Karpas-422 (cell line): Measurements from ENCODE around the gene NME9. TPM values are rescaled to one million over a fixed set of nuclear protein-coding genes. Genes with fewer than 3 reads are reported as not detected.

Experiments
- DNase-seq: peaks from one replicate; pipeline ENCODE4 v3.0.0-alpha.2; 2015
- H2AFZ ChIP-seq: fragments of 200-600 bp; sonication (generic); 2 replicates; pipeline ENCODE4 v1.6.1; 2014; ENCODE audit warnings: antibody characterized with exemption, low read length, mixed read lengths
- H3K27ac ChIP-seq: fragments of 200-600 bp; sonication (generic); 2 replicates; pipeline ENCODE4 v1.5.1; 2014; ENCODE audit warnings: mild to moderate bottlenecking, low read length, moderate library complexity
- H3K27me3 ChIP-seq: fragments of 200-600 bp; sonication (generic); 2 replicates; pipeline ENCODE4 v1.6.1; 2014; ENCODE audit warnings: low read length, mixed read lengths
- H3K36me3 ChIP-seq: fragments of 200-600 bp; sonication (generic); 2 replicates; pipeline ENCODE4 v1.6.1; 2014; ENCODE audit warnings: low read length, mixed read lengths; ENCODE audit not compliant: insufficient read depth
- H3K4me1 ChIP-seq: fragments of 200-600 bp; sonication (generic); 2 replicates; pipeline ENCODE4 v1.6.1; 2014; ENCODE audit warnings: mild to moderate bottlenecking, low read length, mixed read lengths
- H3K4me2 ChIP-seq: fragments of 200-600 bp; sonication (generic); 2 replicates; pipeline ENCODE4 v1.6.1; 2014; ENCODE audit warnings: low read length, low read depth, mild to moderate bottlenecking; ENCODE audit not compliant: poor library complexity, severe bottlenecking
- H3K4me3 ChIP-seq: fragments of 200-600 bp; sonication (generic); 2 replicates; pipeline ENCODE4 v1.5.1; 2014; ENCODE audit warnings: mild to moderate bottlenecking, antibody characterized with exemption, low read length, mixed read lengths
- H3K79me2 ChIP-seq: fragments of 200-600 bp; sonication (generic); 2 replicates; pipeline ENCODE4 v1.6.1; 2014; ENCODE audit warnings: mild to moderate bottlenecking, low read length, mixed read lengths
- H3K9ac ChIP-seq: fragments of 200-600 bp; sonication (generic); 2 replicates; pipeline ENCODE4 v1.6.0; 2014; ENCODE audit warnings: low read length
- H3K9me2 ChIP-seq: fragments of 200-600 bp; sonication (generic), shearing (Covaris generic); replicated peaks from 2 replicates; pipeline ENCODE4 v1.6.0; 2014; ENCODE audit warnings: mild to moderate bottlenecking, low read length, moderate library complexity; ENCODE audit not compliant: insufficient read depth
- H3K9me3 ChIP-seq: fragments of 300-700, 200-600 bp; sonication (generic); 2 replicates; pipeline ENCODE4 v1.6.1; 2014; ENCODE audit warnings: low read length, mixed read lengths
- H4K20me1 ChIP-seq: fragments of 200-600 bp; sonication (generic); 2 replicates; pipeline ENCODE4 v1.6.1; 2014; ENCODE audit warnings: mild to moderate bottlenecking, antibody characterized with exemption, low read length, low read depth; ENCODE audit not compliant: insufficient read depth
- total RNA-seq: library from RNA; depleted of rRNA; stranded (reverse); fragments of >200 nt; shearing (Covaris generic); gene quantifications from 2 replicates; pipeline ENCODE4 v1.2.3, GENCODE V29; 2014; ENCODE audit warnings: low replicate concordance

Gene NME9
- total RNA-seq, 1 experiment from 2014 or later: not detected

GRCh38 chr3:138281561-138281960 is 48.1 kb downstream of the NME9 start:
- no peak overlapping the region for H3K4me3 ChIP-seq
- no peaks in the 10 kb centered on the region for H3K9me2 ChIP-seq
- H3K27ac ChIP-seq: no peak overlapping the region
- H4K20me1 ChIP-seq: no peaks in the 10 kb centered on the region
- H3K27me3 ChIP-seq: no peaks in the 10 kb centered on the region
- H3K9me3 ChIP-seq: no peaks in the 10 kb centered on the region
- peaks cover 4% of the 10 kb centered on the region; the same call in 1 of the 2 replicates for H3K36me3 ChIP-seq
- H3K4me1 ChIP-seq: no peaks in the 10 kb centered on the region
- DNase-seq: no peak
- no peaks in the 10 kb centered on the region for H3K79me2 ChIP-seq
- no peak overlapping the region for H3K4me2 ChIP-seq
- H3K9ac ChIP-seq: no peak overlapping the region
- H2AFZ ChIP-seq: no peak overlapping the region

- DNase-seq: no peak
- H2AFZ ChIP-seq: no peak overlapping the region
- H3K4me2 ChIP-seq: no peak overlapping the region
- no peak overlapping the region for H3K9ac ChIP-seq
- H3K27ac ChIP-seq: no peak overlapping the region
- no peaks in the 10 kb centered on the region for H3K79me2 ChIP-seq
- peaks cover 20% of the 10 kb centered on the region; the same call in 1 of the 2 replicates for H3K36me3 ChIP-seq
- no peaks in the 10 kb centered on the region for H3K9me2 ChIP-seq
- H3K4me3 ChIP-seq: no peak overlapping the region
- no peaks in the 10 kb centered on the region for H3K4me1 ChIP-seq
- no peaks in the 10 kb centered on the region for H3K9me3 ChIP-seq
- no peaks in the 10 kb centered on the region for H4K20me1 ChIP-seq
- no peaks in the 10 kb centered on the region for H3K27me3 ChIP-seq
These were observed 58.4 kb downstream of the NME9 start for GRCh38 chr3:138271189-138271794.

DNA sequence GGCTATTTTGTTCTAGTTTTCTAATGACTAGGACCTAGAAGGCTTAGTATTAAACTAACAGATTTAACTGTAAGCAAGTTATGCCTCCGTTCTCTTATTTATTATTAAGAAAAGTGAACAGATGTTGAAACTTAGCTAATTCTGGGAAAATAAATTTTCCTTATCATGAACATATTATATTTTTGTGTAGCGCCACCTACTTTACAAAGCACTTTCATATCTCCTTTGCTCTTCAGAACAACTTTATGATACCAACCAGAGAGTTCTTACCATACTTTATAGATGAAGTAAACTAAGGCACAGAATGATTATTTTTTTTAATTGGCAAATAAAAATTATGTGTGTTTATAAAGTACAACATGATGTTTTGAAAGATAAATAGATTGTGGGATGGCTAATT is 59.4 kb downstream of the NME9 start:
- no peaks in the 10 kb centered on the region for H3K79me2 ChIP-seq
- H3K4me2 ChIP-seq: no peak overlapping the region
- no peak overlapping the region for H3K4me3 ChIP-seq
- H3K9me3 ChIP-seq: no peaks in the 10 kb centered on the region
- H3K36me3 ChIP-seq: peaks cover 24% of the 10 kb centered on the region; the same call in 1 of the 2 replicates
- H3K27ac ChIP-seq: no peak overlapping the region
- no peaks in the 10 kb centered on the region for H4K20me1 ChIP-seq
- no peaks in the 10 kb centered on the region for H3K9me2 ChIP-seq
- H2AFZ ChIP-seq: no peak overlapping the region
- H3K9ac ChIP-seq: no peak overlapping the region
- no peaks in the 10 kb centered on the region for H3K4me1 ChIP-seq
- no peaks in the 10 kb centered on the region for H3K27me3 ChIP-seq
- no peak for DNase-seq

DNA sequence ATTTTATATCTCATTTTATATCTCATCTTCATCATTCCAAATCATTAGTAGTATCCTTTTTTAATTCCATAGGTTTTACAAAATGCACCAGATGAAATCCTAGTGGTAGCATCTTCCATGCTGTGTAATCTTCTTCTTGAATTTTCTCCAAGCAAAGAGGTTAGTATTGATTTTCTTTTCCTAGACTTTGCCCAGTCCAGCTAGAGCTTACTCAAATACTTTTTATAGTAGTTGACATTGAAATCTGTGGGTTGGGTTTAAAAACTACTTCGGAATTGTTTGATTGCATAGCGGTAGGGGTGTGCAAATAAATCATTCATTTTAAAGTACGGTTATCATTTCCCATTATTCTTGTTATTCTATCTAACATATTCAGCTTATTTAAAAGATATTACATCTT is 62.6 kb downstream of the NME9 start:
- H3K27ac ChIP-seq: no peak overlapping the region
- no peak overlapping the region for H2AFZ ChIP-seq
- no peaks in the 10 kb centered on the region for H3K9me3 ChIP-seq
- H3K27me3 ChIP-seq: no peaks in the 10 kb centered on the region
- no peak for DNase-seq
- H3K36me3 ChIP-seq: peaks cover 17% of the 10 kb centered on the region; the same call in 1 of the 2 replicates
- H3K9me2 ChIP-seq: no peaks in the 10 kb centered on the region
- H3K9ac ChIP-seq: no peak overlapping the region
- H3K79me2 ChIP-seq: no peaks in the 10 kb centered on the region
- H3K4me2 ChIP-seq: no peak overlapping the region
- H3K4me1 ChIP-seq: no peaks in the 10 kb centered on the region
- no peak overlapping the region for H3K4me3 ChIP-seq
- no peaks in the 10 kb centered on the region for H4K20me1 ChIP-seq

DNA sequence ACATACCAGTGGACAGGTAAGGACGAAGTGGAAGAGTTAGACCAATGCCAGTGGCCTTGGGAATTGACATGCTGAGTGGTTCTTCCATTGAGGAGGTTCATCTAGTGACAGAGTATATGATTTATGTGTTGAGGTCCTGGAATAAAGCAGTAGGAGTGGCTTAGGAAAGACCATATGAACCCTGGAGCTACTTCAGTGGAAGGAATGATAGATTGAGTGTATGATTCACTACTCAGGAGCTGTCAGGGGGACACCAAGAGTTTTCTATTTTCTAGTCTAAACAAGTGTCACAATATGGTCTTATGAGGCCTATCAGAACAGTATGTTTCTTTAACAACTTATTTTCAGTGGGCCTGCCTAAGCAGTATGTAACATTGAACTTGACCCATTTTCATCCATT is 63.9 kb downstream of the NME9 start:
- Histone ChIP-seq H3K9ac (no peak overlapping the region), H3K9me3 (no peaks in the 10 kb centered on the region), H3K36me3 (peaks cover 14% of the 10 kb centered on the region; the same call in 1 of the 2 replicates), H3K27me3 (no peaks in the 10 kb centered on the region), H2AFZ (no peak overlapping the region), H3K27ac (no peak overlapping the region), H3K4me2 (no peak overlapping the region), H3K4me3 (no peak overlapping the region), H3K9me2 (no peaks in the 10 kb centered on the region), H3K4me1 (no peaks in the 10 kb centered on the region), H3K79me2 (no peaks in the 10 kb centered on the region), H4K20me1 (no peaks in the 10 kb centered on the region)
- no peak for DNase-seq

DNA sequence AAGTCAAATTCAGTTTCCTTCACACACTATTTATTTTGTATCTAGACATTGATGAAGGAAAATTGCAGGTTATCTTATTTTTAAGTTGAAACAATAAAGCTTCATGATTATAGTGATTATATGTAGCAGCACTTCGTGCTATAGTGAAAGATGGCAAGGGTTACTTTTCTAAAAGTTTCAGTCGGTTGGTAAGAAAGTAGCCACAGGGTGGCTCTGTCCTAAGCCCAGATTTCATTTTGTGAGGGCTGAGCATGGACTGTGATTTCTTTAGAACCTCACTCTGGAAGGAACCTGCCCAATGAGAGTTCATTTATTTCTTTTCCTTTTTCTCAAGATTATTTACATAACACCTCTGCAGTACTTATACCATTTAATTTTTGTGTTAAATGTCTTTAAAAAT is 66.5 kb downstream of the NME9 start:
- H3K79me2 ChIP-seq: no peaks in the 10 kb centered on the region
- H3K9me2 ChIP-seq: no peaks in the 10 kb centered on the region
- no peaks in the 10 kb centered on the region for H3K9me3 ChIP-seq
- no peaks in the 10 kb centered on the region for H3K4me1 ChIP-seq
- H3K4me2 ChIP-seq: no peak overlapping the region
- no peak overlapping the region for H3K9ac ChIP-seq
- no peak for DNase-seq
- H3K4me3 ChIP-seq: no peak overlapping the region
- peaks cover 4% of the 10 kb centered on the region; the same call in 1 of the 2 replicates for H3K36me3 ChIP-seq
- H2AFZ ChIP-seq: no peak overlapping the region
- H3K27me3 ChIP-seq: no peaks in the 10 kb centered on the region
- no peak overlapping the region for H3K27ac ChIP-seq
- H4K20me1 ChIP-seq: no peaks in the 10 kb centered on the region

DNA sequence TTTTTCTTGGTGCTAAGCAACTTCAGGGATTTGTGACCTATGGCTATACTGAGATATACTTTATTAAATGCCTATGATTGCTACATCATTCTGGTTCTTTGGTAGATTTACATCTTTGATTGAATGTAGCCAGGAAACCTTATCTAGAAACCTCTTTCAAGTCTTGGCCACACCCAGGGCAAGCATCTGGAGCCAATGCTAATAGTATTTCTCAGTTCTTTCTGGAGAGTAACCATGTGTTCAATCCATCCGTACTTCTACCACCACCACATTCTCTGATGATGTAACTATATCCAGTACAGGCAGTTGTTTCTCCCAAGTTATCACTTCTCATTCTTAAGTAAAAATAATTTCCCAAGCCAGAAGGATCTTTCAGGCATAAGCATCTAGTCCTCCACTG is 69.0 kb downstream of the NME9 start:
- no peak for DNase-seq
- Histone ChIP-seq H3K4me1 (no peaks in the 10 kb centered on the region), H3K9ac (no peak overlapping the region)

GRCh38 chr3:138259126-138259525 is 70.5 kb downstream of the NME9 start:
- Histone ChIP-seq H3K4me1 (no peaks in the 10 kb centered on the region), H3K27me3 (no peaks in the 10 kb centered on the region), H2AFZ (no peak overlapping the region), H4K20me1 (no peaks in the 10 kb centered on the region), H3K9ac (no peak overlapping the region), H3K9me3 (no peaks in the 10 kb centered on the region), H3K79me2 (no peaks in the 10 kb centered on the region), H3K36me3 (no peaks in the 10 kb centered on the region), H3K4me2 (no peak overlapping the region), H3K4me3 (no peak overlapping the region), H3K27ac (no peak overlapping the region), H3K9me2 (no peaks in the 10 kb centered on the region)
- DNase-seq: no peak

More for the DNA sequence above, 69.0 kb downstream of the NME9 start:
- H3K79me2 ChIP-seq: no peaks in the 10 kb centered on the region
- 0 out of 2 replicates have a peak, but pooled peaks cover 4% of the 10 kb centered on the region for H3K36me3 ChIP-seq
- no peaks in the 10 kb centered on the region for H3K9me3 ChIP-seq
- H2AFZ ChIP-seq: no peak overlapping the region
- H3K4me3 ChIP-seq: no peak overlapping the region
- H3K4me2 ChIP-seq: no peak overlapping the region
- no peaks in the 10 kb centered on the region for H3K27me3 ChIP-seq
- H4K20me1 ChIP-seq: no peaks in the 10 kb centered on the region
- no peak overlapping the region for H3K27ac ChIP-seq
- H3K9me2 ChIP-seq: no peaks in the 10 kb centered on the region
